HG02938 (cell line): ENCODE measurements around the gene BRD8.
A peak's percentile ranks its signal among the peaks of the same experiment; 100 is the strongest.
"Not testable (repeated sequence)": the region's sequence is repeated elsewhere in the genome, so short reads cannot be mapped to it uniquely, and the experiment has no call there.

Experiments
- ATAC-seq: cut with Tn5 transposase; IDR thresholded peaks from one replicate; pipeline ENCODE4 v1.9.1; 2021; ENCODE audit warnings: mild to moderate bottlenecking, moderate library complexity; ENCODE audit not compliant: unreplicated experiment

BRD8 gene

DNA sequence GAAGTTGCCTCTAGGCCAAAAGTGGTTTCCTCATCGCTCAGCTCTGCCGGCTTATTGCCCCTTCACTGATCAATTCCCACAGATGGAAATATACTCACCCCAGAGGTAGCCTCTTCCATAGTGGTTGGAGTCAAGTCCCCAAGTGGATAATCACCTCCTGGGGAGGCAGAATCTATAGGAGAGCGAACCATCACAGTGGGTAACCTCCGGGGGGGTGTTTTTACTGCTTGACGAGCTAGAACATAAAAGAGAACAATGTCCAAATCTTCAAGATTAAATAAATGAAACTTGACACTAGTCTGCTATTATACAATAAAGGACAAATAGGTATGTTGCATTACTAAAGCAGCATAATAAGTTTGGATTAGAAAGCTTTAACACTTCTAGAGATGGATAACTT is 9.3 kb downstream of the BRD8 start:
- no peak for ATAC-seq

DNA sequence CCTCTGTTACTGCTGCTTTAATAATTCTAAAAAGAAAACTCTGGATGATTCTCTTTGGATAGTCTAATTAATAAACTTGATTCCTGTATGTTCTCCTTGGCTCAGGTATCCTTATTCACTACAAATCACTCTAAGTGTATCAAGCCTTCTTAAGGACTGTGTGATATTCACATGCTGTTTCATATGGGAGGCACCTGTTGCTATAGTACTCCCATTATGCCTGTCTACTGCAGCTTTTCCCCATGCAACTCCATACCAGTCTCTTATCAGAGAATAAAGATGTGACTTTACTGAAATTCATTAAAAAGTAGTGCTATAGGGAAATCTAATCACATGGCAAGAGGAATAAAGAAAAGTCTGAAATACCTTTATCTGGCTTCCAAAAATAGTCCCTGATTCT is 14.7 kb downstream of the BRD8 start:
- no peak for ATAC-seq

DNA sequence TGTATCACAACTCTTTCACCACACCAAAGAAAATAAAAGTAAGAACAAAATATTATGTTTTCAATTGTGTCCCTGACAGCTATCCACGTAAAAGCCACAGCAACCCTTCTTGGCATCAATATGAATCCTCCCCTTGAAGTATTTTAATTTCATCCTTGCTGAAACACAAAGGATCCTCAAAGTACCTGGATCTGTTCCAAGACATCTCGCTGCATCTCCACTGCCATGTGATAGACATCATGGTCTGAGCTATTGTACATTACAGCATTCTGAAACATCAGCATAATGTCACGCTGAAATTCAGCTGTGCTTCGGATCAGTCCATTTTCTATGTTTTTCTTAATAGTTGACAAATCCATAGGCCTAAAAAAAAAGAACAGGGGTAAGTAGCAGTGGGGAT is 17.7 kb downstream of the BRD8 start:
- ATAC-seq, result no peak

- ATAC-seq, result no peak
Measured at GRCh38 chr5:138159666-138160065, 18.8 kb downstream of the BRD8 start.

DNA sequence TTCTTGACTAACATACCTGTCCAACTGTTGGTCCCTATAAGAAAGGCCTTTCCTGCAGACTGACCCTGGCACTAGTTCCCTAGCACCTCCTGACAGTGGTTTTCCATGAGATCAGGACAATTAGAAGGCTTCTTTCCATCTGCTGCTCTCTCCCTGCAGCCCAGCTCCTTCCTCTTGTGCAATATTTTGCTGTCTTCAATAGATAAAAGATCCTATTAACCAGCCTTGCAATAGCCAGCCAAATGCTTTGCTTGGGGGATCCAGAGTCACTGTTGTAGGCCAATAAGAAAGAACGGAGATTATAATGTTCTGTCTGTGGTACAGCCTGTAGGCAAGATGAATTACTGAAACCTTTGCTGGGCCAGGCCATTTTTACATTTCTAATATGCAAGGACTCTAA is 20.8 kb downstream of the BRD8 start:
- no peak for ATAC-seq

- ATAC-seq, result not testable (repeated sequence)
Measured at GRCh38 chr5:138155977-138156376, 22.5 kb downstream of the BRD8 start.

DNA sequence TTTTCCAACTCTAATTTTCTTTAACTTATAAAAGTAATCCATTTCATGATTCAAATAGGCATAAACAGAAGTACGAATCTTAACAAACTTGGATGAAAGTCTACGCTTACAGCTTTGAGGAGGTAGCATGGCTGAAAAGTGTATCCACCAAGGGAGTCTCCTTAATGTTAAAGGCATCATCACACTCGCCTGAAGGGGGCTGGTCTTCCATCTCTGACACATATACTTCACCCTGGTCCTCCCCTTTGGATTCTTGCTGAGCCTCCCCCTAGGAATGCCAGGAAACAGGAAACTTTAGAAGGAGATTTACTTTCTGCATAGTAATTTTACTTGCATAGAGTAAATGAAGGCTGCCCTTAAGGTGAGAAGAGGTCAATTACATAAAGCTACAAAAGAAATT is 28.9 kb downstream of the BRD8 start:
- ATAC-seq, result no peak

DNA sequence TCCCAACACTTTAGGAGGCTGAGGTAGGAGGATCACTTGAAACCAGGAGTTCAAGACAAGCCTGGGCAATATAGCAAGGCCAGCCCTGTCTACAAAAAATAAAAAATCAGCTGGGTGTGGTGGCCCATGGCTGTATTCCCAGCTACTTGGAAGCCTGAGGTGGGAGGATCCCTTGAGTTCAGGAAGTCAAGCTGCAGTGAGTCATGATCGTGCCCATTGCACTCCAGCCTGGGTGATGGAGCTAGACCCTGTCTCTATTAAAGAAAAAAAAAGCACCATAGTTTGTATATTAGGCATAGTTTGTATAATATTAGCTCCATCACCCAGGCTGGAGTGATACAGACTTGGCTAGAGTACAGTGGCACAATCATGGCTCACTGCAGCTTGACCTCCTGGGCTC is 29.6 kb downstream of the BRD8 start:
- ATAC-seq, result no peak

- ATAC-seq, result not testable (repeated sequence)
Measured at GRCh38 chr5:138143578-138143977, 34.9 kb downstream of the BRD8 start.

DNA sequence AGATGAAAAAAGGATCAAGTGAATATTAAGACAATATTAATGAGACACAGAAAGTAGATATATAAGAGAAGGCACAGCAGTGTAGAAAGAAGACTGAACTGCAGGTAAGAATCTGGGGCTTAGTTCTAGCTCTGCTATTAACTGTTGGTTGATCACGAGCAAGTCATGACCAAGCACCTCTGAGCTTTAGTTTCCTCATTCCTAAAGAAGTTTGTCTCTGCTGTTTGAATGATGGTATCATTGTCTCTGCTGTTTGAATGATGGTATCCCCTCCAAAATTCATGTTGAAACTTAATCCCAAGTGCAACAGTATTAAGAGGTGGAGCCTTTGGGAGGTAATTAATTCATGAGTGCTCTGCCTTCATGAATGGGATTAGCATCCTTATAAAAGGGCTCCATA is 36.7 kb downstream of the BRD8 start:
- ATAC-seq, result no peak

DNA sequence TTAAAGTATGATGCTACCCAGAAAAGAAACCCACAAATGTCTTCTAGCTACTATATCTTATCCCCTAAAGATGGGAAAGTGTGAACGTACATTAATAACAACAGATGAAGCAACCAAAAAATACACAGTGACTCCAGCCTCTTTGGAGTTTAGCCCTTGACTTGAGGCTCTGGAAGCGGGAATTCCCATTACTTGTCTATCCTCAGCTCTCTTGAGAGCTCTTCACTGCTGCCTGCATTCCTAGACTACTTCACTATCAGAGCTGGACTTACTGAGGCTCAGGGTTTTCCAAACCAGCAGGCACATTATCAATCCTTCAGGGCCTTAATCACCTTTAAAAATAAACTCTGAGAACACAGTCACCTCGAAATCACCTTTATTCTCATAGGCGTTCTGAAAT is 38.2 kb downstream of the BRD8 start:
- no peak for ATAC-seq

DNA sequence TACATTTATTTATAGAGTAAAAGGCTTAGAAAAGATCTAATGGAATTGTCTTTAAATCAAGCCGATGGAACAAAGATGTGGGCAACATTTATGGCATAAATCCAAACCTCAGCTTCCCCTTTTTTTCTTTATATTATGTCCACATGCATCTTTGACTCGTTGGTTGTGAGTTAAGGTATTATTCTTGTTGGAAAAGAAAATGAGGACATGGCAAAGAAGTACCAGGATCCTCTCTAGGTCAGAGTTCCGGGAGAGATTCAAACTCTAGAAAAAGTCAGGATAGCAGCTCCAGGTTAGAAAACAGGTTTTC is 38.7 kb downstream of the BRD8 start:
- ATAC-seq, result no peak

- peak; percentile 71 for ATAC-seq
Measured at GRCh38 chr5:138138949-138139780, 39.3 kb downstream of the BRD8 start, which contains the start of gene NME5. Gene NME5 (minus strand): TSS chr5:138139428. CDS start chr5:138138780, 648 bp downstream.

DNA sequence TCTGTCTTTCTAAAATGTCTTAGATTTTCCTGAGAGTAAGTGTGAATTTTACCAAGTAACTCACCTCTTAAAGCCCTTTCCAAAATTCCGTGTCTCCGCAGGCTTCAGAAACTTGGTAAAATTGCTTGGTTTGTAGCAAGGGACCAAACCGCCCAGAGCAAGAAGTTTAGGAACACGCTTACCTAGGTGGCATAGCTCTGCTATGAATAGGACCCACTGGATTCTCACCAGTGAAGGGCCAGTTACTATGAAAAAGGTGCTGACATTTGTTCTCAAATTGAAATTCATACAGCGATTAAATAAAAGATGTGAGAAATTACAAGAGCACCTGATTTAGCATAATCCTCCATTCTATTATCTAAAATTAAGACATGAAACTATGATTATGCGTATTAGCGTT is 45.9 kb downstream of the BRD8 start:
- no peak for ATAC-seq

DNA sequence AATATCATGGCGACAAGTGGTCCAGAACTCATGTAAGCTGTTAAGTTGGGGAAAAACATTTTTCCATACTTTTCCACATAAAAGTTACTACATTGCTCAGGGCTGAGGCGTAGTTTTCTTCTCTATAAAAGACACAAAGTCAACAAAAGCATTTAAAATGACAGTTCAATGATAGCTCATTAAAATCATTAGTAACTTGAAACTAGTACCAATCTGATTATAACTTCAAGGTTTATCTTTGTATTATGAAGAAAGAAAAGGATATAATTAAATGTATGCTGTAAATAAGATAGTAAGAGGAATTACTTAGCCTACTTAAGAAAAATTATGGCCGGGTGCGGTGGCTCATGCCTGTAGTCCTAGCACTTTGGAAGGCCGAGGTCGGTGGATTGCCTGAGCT is 49.1 kb downstream of the BRD8 start:
- ATAC-seq, result no peak

GRCh38 chr5:138128334-138128733 is 50.1 kb downstream of the BRD8 start:
- no peak for ATAC-seq

DNA sequence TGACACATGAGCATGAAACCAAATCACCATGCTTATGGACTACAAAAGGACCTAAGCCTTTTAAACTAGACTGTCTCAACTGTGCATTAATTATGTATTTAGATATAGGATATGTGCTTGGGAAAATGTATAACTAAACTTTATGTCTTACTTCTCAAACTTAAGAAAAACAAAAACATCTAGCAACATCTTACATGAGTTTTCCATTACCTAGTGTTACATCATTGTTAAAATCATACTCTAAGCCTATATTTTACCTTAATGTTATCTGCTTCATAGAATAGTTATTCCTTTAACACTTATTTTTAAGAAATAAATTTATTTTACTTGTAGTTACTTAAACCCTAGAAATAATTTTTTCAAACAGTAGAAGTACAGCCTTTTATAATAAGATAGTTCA is 63.2 kb downstream of the BRD8 start:
- no peak for ATAC-seq

- ATAC-seq, result no peak
Measured at GRCh38 chr5:138111937-138112336, 66.5 kb downstream of the BRD8 start.

- ATAC-seq, result no peak
Measured at GRCh38 chr5:138111181-138111580, 67.2 kb downstream of the BRD8 start.

- no peak for ATAC-seq
Measured at GRCh38 chr5:138110266-138110963, 68.0 kb downstream of the BRD8 start.

DNA sequence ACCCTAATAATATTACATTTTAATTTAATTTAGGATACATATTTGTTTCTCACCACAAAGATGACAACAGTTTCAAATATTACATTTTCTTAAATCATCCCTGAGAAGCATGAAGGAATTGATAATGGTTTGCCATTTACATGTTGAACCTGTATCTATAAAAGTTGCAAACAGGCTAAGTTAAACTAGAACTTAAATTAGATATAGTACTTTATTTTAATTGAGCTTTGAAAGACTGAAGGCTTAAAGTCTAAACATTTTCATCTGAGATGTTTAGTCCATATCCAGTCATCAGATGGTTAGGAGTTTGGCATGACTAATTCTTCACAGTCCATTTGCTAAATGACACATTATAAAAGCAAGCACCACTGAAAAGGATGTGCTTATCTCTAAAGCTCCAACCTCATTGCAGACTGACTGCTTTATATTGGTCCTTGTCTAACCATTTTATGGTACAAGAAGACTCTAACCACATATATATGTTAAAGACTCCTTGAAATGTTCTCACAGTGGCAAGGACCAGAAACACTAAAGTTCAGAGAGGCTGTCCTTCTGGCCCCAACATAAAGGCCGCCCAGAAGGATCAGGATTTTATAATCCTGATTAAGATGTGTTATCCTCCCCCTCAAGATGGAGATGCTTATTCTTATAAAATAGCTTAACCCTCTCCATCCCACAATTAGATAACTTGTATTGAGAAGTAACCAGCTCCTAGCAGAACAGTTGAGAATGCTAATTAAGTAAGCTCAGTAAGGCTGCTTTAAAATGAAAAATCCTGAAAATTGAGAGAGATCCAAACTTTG is 68.8 kb downstream of the BRD8 start:
- no peak for ATAC-seq

- ATAC-seq, result no peak
Measured at GRCh38 chr5:138107213-138107612, 71.2 kb downstream of the BRD8 start.
